KMS-11 (cell line): ENCODE results near the gene OAS1.

ENCODE experiments used
- H2AFZ ChIP-seq: fragments of 200-600 bp; sonication (generic); 2 replicates; pipeline ENCODE4 v1.6.1; 2016; ENCODE audit warnings: antibody characterized with exemption, mixed run types, low read depth
- H3K27ac ChIP-seq: fragments of 200-600 bp; sonication (generic); 2 replicates; pipeline ENCODE4 v1.6.1; 2016; ENCODE audit warnings: mild to moderate bottlenecking, mixed run types
- H3K27me3 ChIP-seq: fragments of 200-600 bp; sonication (generic); 2 replicates; pipeline ENCODE4 v1.6.1; 2017; ENCODE audit warnings: mild to moderate bottlenecking, low read depth, mixed run types, moderate library complexity; ENCODE audit not compliant: insufficient read depth
- H3K36me3 ChIP-seq: fragments of 200-600 bp; sonication (generic); 2 replicates; pipeline ENCODE4 v1.6.1; 2017; ENCODE audit warnings: mild to moderate bottlenecking, mixed run types; ENCODE audit not compliant: insufficient read depth
- H3K4me1 ChIP-seq: fragments of 200-600 bp; sonication (generic); 2 replicates; pipeline ENCODE4 v1.6.1; 2016; ENCODE audit warnings: mild to moderate bottlenecking, low read depth, mixed run types; ENCODE audit not compliant: poor library complexity, severe bottlenecking
- H3K4me2 ChIP-seq: fragments of 200-600 bp; sonication (generic); 2 replicates; pipeline ENCODE4 v1.7.0; 2016; ENCODE audit warnings: mild to moderate bottlenecking, mixed run types
- H3K4me3 ChIP-seq: fragments of 200-600 bp; sonication (generic); IDR thresholded peaks from 2 replicates; pipeline ENCODE4 v1.6.1; 2017; ENCODE audit warnings: low read depth, low read length, mixed read lengths; ENCODE audit not compliant: insufficient read depth
- H3K79me2 ChIP-seq: fragments of 200-600 bp; sonication (generic); 2 replicates; pipeline ENCODE4 v1.6.1; 2016; ENCODE audit warnings: low read depth, mixed run types; ENCODE audit not compliant: insufficient read depth
- H3K9ac ChIP-seq: fragments of 200-600 bp; sonication (generic); 2 replicates; pipeline ENCODE4 v1.6.1; 2016; ENCODE audit warnings: mild to moderate bottlenecking, mixed run types
- H4K20me1 ChIP-seq: fragments of 200-600 bp; sonication (generic); 2 replicates; pipeline ENCODE4 v1.6.1; 2016; ENCODE audit warnings: mild to moderate bottlenecking, mixed run types; ENCODE audit not compliant: insufficient read depth
- CTCF ChIP-seq: fragments of 200-600 bp; sonication (generic); conservative IDR thresholded peaks from 2 replicates; pipeline ENCODE4 v1.6.1; 2017; ENCODE audit warnings: low read depth, mild to moderate bottlenecking, antibody characterized with exemption, low read length, moderate library complexity, mixed read lengths

The OAS1 gene

GRCh38 chr12:112967858-112968257 is 61.1 kb downstream of the OAS1 start:
- no peaks in the 10 kb centered on the region for H3K27me3 ChIP-seq
- TF ChIP-seq CTCF, result no peak
- H3K4me3 ChIP-seq, result no peak overlapping the region
- no peaks in the 10 kb centered on the region for H3K36me3 ChIP-seq
- H3K27ac ChIP-seq, result no peak overlapping the region
- H3K4me1 ChIP-seq, result no peaks in the 10 kb centered on the region
- H3K4me2 ChIP-seq, result no peak overlapping the region
- H3K9ac ChIP-seq, result no peak overlapping the region
- no peaks in the 10 kb centered on the region for H4K20me1 ChIP-seq
- no peaks in the 10 kb centered on the region for H3K79me2 ChIP-seq
- H2AFZ ChIP-seq, result no peak overlapping the region
